Measurements from ENCODE around the gene CWC27.

Gene CWC27

GRCh38 chr5:65043843-65044359 is 275.2 kb downstream of the CWC27 start:
- DNase-seq = no peak

GRCh38 chr5:65047225-65047624 is 278.5 kb downstream of the CWC27 start:
- DNase-seq = no peak

GRCh38 chr5:65047948-65048690 is 279.4 kb downstream of the CWC27 start:
- DNase-seq = no peak

- DNase-seq = no peak
These were observed 281.4 kb downstream of the CWC27 start for GRCh38 chr5:65050140-65050539.

GRCh38 chr5:65050826-65051498 is 282.2 kb downstream of the CWC27 start:
- no peak for DNase-seq

GRCh38 chr5:65055938-65056337 is 287.2 kb downstream of the CWC27 start:
- DNase-seq = no peak

GRCh38 chr5:65059681-65060598 is 291.2 kb downstream of the CWC27 start:
- no peak for DNase-seq

- no peak for DNase-seq
These were observed 292.7 kb downstream of the CWC27 start for GRCh38 chr5:65061250-65061973.

GRCh38 chr5:65061974-65062353 is 293.2 kb downstream of the CWC27 start:
- DNase-seq = no peak

GRCh38 chr5:65062469-65063083 is 293.8 kb downstream of the CWC27 start:
- DNase-seq = no peak

- no peak for DNase-seq
These were observed 296.3 kb downstream of the CWC27 start for GRCh38 chr5:65065001-65065511.

- no peak for DNase-seq
These were observed 297.8 kb downstream of the CWC27 start for GRCh38 chr5:65066387-65067146.

- no peak for DNase-seq
These were observed 298.4 kb downstream of the CWC27 start for GRCh38 chr5:65067147-65067506.

Measured in NCI-H748 treated with DMSO at 0.1 percent for 48 hours (cell line).